KOPT-K1 (cell line): ENCODE measurements around the gene CACNA1S.

Experiments
- H3K27ac ChIP-seq: fragments of 200-600 bp; sonication (generic); 2 replicates; pipeline ENCODE4 v1.5.1; 2016; ENCODE audit warnings: antibody characterized with exemption, mild to moderate bottlenecking, low read depth, low read length; ENCODE audit not compliant: poor library complexity, severe bottlenecking
- H3K36me3 ChIP-seq: fragments of 200-600 bp; sonication (generic); 2 replicates; pipeline ENCODE4 v1.5.1; 2017; ENCODE audit warnings: antibody characterized with exemption, mild to moderate bottlenecking, low read length, moderate library complexity; ENCODE audit not compliant: insufficient read depth
- H3K9me3 ChIP-seq: fragments of 200-600 bp; sonication (generic); 2 replicates; pipeline ENCODE4 v1.5.1; 2017; ENCODE audit warnings: antibody characterized with exemption, low read length, mild to moderate bottlenecking; ENCODE audit not compliant: insufficient read depth, poor library complexity, severe bottlenecking

Gene CACNA1S

GRCh38 chr1:201114245-201115131 lies 2.3 kb upstream of the CACNA1S start:
- Histone ChIP-seq H3K36me3 (no peaks in the 10 kb centered on the region), H3K9me3 (no peaks in the 10 kb centered on the region), H3K27ac (no peak overlapping the region)

- no peak overlapping the region for H3K27ac ChIP-seq
- H3K36me3 ChIP-seq: no peaks in the 10 kb centered on the region
- no peaks in the 10 kb centered on the region for H3K9me3 ChIP-seq
Measured at GRCh38 chr1:201113451-201114244, 1.4 kb upstream of the CACNA1S start.

GRCh38 chr1:201112926-201113325 lies 700 bp upstream of the CACNA1S start:
- H3K27ac ChIP-seq: no peak overlapping the region
- H3K9me3 ChIP-seq: no peaks in the 10 kb centered on the region
- no peaks in the 10 kb centered on the region for H3K36me3 ChIP-seq

- Histone ChIP-seq H3K36me3 (no peaks in the 10 kb centered on the region), H3K27ac (no peak overlapping the region), H3K9me3 (no peaks in the 10 kb centered on the region)
Measured at GRCh38 chr1:201111672-201112071, 554 bp downstream of the CACNA1S start.

GRCh38 chr1:201111156-201111555 lies 1.1 kb downstream of the CACNA1S start:
- no peak overlapping the region for H3K27ac ChIP-seq
- no peaks in the 10 kb centered on the region for H3K9me3 ChIP-seq
- no peaks in the 10 kb centered on the region for H3K36me3 ChIP-seq

- H3K36me3 ChIP-seq: no peaks in the 10 kb centered on the region
- no peak overlapping the region for H3K27ac ChIP-seq
- no peaks in the 10 kb centered on the region for H3K9me3 ChIP-seq
Measured at GRCh38 chr1:201110616-201111015, 1.6 kb downstream of the CACNA1S start.

- Histone ChIP-seq H3K9me3 (no peaks in the 10 kb centered on the region), H3K27ac (no peak overlapping the region), H3K36me3 (no peaks in the 10 kb centered on the region)
Measured at GRCh38 chr1:201110138-201110537, 2.1 kb downstream of the CACNA1S start.

DNA sequence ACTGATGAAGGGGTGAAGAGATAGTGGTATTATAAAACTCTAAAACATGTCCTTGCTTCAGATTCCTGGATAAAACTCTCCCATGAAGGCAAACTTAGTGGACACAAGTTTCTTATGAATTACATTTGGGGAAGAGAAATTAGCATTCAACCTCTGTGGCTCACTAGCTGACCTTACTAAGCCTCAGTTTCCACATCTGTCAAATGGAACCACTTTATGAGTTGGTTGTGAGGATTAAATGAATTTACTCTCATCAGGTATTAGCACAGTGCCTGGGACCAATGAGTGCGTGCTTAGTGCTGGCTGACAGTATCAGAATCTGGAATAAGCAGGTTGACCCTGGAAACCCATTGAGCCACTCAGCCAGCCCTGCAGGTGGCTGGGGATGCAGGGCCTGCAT lies 2.6 kb downstream of the CACNA1S start:
- no peak overlapping the region for H3K27ac ChIP-seq
- no peaks in the 10 kb centered on the region for H3K9me3 ChIP-seq
- H3K36me3 ChIP-seq: no peaks in the 10 kb centered on the region

DNA sequence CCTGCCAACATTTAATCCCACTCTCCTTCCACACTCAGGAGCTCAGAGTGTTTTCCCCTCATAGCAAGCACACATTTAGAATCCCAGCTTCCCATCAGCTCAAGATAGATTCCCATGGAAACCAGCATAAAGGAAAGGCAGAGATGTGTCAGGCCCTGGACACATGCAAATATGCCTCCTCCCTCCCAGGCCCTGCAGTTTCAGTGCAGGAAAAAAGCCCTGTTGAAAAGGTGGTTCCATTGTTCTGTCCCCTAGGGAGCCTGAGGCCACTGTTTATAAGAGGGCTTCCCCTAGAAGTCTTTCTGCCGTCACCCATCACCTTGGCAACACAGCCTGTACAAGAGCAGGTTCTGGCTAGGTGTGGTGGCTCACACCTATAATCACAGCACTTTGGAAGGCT lies 3.6 kb downstream of the CACNA1S start:
- Histone ChIP-seq H3K27ac (no peak overlapping the region), H3K36me3 (no peaks in the 10 kb centered on the region), H3K9me3 (no peaks in the 10 kb centered on the region)

DNA sequence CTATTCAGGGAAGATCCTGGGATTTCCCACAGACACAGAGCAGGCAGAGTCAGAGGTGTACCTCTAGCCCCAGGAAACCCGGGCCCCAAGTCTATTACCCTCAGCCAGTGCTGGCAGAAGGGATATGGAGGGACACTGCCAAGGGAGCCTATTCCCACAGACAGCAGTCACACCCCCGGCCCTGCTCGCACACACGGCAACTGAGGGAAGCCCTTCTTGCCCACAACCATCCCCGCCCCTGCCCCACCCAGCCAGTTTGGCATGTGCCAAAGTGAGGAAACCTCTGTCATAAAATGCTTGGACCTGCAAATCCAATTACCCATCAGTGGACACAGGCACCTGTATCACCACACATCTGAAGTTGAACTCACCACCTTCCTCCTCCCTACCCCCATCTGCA lies 6.5 kb downstream of the CACNA1S start:
- Histone ChIP-seq H3K9me3 (no peaks in the 10 kb centered on the region), H3K36me3 (no peaks in the 10 kb centered on the region), H3K27ac (no peak overlapping the region)

DNA sequence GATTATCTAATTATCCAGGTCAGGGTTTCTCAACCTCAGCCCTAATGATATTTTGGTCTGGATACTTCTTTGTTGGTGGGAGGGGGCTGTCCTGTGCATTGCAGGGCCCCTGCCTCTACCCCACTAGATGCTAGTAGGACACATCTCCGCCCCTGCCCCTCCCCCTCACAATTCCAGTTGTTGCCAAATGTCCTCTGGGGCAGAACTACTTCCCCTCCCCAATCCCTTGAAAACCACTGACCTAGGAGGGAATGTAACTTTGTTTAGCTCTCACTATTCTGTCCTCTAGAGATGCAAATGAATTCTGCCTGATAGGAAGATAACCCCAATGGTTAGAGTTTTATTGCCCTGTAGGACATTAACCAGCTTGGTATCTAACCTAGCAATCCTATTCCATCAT lies 8.1 kb downstream of the CACNA1S start:
- Histone ChIP-seq H3K9me3 (no peaks in the 10 kb centered on the region), H3K27ac (no peak overlapping the region), H3K36me3 (no peaks in the 10 kb centered on the region)

- H3K36me3 ChIP-seq: no peaks in the 10 kb centered on the region
- no peak overlapping the region for H3K27ac ChIP-seq
- H3K9me3 ChIP-seq: no peaks in the 10 kb centered on the region
Measured at GRCh38 chr1:201103666-201104065, 8.6 kb downstream of the CACNA1S start.

- Histone ChIP-seq H3K27ac (no peak overlapping the region), H3K36me3 (no peaks in the 10 kb centered on the region), H3K9me3 (no peaks in the 10 kb centered on the region)
Measured at GRCh38 chr1:201100169-201100930, 11.9 kb downstream of the CACNA1S start.

DNA sequence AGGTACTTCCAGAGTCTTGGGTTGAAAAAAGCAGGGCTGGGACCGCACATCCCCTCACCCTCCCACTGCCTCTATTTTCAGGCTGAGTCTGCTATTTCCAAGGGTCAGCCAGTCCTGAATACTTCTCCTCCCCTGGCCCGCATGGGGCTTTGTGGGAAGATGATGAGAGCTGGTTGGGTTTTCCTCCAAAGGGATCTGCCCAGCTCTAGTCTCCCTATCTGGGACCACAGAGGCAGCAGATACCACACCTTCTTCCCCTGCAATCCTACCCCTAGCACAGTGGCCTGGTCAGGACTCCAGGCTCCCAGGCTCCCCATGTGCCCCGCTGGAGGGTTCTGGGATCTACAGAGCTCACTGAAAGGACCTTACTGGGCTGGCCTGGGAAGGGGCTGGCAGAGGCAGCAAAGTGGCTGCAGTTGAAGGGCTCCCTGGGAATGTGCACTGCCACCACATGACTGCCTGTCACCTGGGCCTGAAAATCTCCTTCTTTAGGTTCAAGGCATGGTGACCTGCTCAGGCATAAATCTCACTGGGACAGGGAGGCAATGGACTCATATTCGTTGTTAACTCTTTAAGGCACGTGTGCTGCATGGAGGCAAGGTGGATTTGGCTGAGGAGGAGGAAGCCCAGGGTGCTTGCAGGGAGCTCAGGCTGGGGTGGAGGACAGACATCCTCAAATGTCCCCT lies 13.1 kb downstream of the CACNA1S start:
- Histone ChIP-seq H3K36me3 (no peaks in the 10 kb centered on the region), H3K9me3 (no peaks in the 10 kb centered on the region), H3K27ac (no peak overlapping the region)
